Stimulated activated CD4-positive, alpha-beta T cell treated with anti-CD3 and anti-CD28 coated beads, Interleukin-12 subunit alpha, Interleukin-12 subunit beta, amount 100 ng/mL, for 48 hours (primary cell): ENCODE measurements around the gene SGIP1.
A peak's percentile ranks its signal among the peaks of the same experiment; 100 is the strongest.

Experiments
- DNase-seq, 3 donors: peaks; one replicate each; pipeline ENCODE4 v3.0.0-alpha.2; 2020; ENCODE audit warnings: low read depth in 2 of 3, low spot score in 1 of 3

SGIP1 gene, protein sequence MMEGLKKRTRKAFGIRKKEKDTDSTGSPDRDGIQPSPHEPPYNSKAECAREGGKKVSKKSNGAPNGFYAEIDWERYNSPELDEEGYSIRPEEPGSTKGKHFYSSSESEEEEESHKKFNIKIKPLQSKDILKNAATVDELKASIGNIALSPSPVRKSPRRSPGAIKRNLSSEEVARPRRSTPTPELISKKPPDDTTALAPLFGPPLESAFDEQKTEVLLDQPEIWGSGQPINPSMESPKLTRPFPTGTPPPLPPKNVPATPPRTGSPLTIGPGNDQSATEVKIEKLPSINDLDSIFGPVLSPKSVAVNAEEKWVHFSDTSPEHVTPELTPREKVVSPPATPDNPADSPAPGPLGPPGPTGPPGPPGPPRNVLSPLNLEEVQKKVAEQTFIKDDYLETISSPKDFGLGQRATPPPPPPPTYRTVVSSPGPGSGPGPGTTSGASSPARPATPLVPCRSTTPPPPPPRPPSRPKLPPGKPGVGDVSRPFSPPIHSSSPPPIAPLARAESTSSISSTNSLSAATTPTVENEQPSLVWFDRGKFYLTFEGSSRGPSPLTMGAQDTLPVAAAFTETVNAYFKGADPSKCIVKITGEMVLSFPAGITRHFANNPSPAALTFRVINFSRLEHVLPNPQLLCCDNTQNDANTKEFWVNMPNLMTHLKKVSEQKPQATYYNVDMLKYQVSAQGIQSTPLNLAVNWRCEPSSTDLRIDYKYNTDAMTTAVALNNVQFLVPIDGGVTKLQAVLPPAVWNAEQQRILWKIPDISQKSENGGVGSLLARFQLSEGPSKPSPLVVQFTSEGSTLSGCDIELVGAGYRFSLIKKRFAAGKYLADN

DNA sequence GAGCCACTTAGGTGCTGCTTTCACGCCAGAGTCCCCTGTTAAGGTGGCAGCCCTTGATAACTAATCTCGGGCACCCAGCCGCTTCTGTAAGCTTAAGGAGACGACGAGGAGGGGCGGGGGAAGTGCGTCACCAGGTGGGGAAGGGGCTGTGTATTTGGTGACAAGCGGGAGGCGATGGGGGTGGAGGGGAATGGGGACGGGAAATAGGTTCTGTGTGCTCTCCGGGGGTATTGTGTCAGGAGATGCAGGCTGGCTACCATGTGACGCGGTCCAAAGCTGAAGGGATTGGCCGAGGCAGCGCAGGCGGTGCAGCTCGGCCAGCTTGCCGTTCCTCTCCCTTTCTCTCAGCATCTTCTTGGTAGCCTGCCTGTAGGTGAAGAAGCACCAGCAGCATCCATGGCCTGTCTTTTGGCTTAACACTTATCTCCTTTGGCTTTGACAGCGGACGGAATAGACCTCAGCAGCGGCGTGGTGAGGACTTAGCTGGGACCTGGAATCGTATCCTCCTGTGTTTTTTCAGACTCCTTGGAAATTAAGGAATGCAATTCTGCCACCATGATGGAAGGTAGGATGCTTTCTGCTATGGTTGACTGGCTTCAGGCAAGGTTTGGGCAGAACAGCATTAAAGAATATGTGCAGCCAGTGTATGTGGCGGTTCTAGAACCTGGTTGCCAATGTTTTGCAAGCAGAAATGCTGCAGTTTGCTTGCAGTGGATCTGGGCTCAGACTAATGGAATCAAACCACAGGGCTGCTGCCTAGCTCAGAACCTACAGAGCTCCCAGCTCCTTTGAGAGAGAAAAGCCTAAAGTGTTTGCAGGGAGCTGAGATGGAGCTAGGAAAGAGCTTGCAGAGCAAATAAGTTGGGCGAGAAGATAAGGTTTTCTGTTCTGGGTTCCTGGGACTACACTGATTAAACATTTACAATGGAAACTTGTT is at the start of gene SGIP1:
SGIP1 (plus strand) TSS at position 350 of the 937 bp plus-strand sequence; CDS start at position 556, 206 bp downstream.
- DNase-seq, result no peak

- no peak for DNase-seq
Observed at GRCh38 chr1:66489151-66489550, 44.8 kb upstream of the SGIP1 start.

- DNase-seq, result no peak
Observed at GRCh38 chr1:66489972-66490601, 43.9 kb upstream of the SGIP1 start.

DNA sequence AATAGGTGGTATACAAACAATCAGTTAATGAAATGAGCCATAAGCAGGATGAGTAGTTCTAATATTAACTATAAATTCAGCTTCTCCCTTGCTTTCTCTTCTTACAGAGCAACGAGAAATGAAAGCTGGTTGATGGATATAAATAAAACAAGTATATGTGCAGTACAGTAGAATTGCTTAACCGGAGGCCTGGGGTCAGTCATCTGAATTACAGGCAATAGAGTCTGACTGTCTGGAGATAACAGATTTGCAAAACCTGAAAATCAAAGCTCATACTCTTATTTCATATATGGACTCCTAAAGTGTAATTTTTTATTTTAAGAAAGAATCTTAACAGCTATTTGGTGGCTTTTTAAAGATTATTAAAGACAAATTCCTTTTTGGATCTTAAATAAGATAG is 43.1 kb upstream of the SGIP1 start:
- no peak for DNase-seq

DNA sequence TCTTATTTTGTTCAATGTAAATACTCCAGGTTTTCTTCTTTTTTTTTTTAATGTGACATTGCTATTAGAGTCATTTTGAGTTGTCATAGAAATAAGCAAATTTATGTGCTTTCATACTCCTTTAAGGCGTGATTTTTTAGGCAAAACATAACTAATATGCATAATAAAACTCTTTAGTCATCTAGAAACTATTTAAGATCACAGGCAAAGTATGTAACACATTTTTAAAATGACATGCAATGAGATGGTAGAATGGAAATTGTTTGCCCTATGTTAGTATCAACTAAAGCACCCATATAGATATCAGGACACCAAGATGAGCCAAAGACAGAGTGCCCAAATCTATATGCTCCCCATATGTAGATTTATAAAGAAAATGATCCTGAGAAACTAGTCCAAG is 41.5 kb upstream of the SGIP1 start:
- no peak for DNase-seq

GRCh38 chr1:66493731-66494130 is 40.2 kb upstream of the SGIP1 start:
- DNase-seq, result no peak

DNA sequence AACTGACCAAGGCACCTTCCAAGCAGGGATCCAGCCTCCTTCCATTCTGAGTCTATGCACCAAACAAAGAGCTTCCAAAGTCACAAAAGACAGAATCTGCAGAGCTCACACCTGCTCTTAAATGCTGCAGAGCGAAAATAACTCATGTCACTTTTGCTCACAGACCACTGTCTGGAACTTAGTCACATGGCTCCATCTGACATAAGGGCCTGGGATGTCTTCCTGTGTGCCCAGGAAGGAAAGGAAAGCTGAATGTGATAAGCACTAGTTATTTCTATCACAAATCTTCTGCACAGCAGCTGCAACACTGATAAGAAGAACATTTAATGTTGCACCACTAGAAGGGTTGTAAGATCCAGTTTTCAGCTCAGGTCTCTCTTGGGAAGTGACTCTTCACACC is 39.5 kb upstream of the SGIP1 start:
- no peak for DNase-seq

DNA sequence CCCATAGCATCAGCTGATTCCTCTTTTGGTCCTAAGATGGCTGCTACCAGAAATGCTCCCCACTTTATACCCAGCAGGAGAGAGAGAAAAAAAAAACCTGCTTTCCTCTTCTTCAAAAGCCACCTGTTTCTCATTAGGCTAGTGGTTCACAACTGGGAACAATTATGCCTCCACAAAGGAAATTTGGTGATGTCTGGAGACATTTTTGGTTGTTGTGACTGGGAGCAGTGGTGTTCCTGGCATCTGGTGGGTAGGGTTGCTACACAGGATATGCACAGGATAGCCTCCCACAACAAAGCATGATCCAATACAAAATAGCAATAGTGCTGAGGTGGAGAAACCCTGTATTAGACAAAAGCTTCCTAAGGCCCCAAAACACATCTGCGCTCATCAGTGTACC is 38.5 kb upstream of the SGIP1 start:
- no peak for DNase-seq

DNA sequence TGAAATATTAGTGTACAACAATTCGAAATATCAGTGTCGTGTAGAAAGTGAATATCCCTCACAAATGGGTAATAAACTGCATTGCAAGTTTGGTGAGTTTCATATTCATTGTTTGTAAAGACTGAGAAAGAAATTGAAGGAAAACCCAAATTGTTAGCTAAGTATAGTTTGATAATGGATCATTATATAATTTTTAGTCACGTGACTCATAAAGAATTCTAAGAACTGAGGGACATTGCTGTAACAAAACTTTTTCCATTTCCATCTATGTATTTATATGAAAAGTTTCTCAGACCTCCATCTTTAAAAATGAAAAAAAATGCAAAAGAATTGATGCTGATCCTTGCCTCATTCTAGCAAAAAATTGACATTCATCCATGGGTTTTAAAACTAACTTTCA is 36.0 kb upstream of the SGIP1 start:
- no peak for DNase-seq

- no peak for DNase-seq
Observed at GRCh38 chr1:66500301-66500700, 33.7 kb upstream of the SGIP1 start.

DNA sequence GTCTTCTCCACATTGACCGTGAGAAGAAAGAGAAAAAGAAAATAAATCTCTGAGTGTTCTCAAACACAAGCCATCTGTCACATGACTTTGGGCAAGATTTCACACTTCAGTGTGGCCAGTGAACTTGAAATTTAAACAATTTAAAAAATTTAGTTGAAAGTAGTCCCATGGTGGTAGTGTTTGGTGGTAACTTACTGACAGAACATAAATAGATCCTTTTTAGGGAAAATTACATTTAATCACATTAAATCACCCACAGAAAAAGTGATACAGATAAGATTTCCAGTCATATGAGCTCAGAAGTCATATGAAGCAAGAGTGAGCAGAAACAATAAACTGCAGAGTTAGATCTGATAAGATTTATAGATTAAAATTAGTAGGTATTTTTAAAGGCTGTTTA is 31.9 kb upstream of the SGIP1 start:
- DNase-seq, result no peak

DNA sequence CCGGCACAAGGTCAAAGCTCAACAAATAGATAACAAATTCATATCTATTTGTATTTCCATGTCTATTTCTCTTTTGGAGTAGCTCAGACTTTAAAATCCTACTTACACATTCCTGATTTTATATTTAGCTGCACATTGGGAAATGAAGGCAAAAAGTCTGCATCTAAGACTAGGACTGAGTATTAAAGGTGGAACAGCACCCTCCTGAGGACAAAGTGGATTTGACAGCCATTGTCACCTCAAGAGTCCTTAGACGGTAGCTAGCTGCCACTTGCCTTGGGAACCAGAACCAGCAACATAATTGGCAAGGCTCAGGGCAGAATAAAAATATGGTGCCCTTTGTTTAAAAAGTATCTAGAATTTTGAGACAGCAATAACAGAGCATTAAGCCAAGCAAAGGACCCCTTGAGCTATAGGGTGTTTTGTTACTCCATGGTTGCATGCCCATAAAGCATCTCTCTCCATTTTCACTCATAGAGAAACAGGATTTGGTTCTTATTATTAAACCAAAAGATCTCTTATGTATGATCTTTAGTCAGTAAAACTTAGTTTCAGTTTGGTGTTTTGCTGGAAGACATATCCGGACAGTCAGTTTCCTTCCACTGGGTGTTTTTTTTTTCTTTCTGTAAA is 30.0 kb upstream of the SGIP1 start:
- DNase-seq, result peak in 2 of 3 donors; percentile 10 to 49

DNA sequence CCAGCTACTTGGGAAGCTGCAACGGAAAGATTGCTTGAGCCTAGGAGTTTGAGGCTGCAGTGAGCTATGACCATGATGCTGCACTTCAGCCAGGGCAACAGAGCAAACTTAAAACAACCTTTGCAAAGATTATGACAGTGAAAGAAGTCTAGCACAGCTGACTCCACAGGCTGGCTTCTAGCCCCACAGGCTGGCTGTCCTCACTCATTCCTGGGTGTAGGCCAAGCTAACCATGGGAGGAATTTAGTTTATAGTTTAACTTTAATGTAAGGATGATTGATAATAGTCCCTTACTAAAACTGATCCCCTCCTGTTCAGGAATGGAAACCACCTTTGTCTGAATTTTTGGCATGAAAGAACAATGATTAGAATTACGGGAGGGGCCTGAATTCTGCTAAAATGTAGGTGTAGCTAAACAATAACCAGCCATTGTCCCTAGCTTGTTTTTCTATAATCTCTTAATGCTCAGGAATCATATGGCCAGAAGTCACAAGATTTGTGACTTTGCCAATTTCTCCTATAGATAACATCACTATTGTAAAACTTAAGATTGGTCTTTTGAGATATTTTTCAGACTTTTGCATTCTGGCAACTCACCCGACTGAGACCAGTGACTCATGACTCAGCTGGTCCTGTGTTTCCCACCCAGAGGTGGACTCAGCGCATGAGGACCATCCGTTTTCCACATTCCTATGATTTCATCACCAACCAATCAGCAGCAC is 28.1 kb upstream of the SGIP1 start:
- DNase-seq, result no peak

- DNase-seq, result no peak
Observed at GRCh38 chr1:66506393-66506687, 27.6 kb upstream of the SGIP1 start.

- DNase-seq, result no peak
Observed at GRCh38 chr1:66506991-66507390, 27.0 kb upstream of the SGIP1 start.

- no peak for DNase-seq
Observed at GRCh38 chr1:66510407-66510806, 23.5 kb upstream of the SGIP1 start.

GRCh38 chr1:66511118-66511517 is 22.8 kb upstream of the SGIP1 start:
- DNase-seq, result no peak

DNA sequence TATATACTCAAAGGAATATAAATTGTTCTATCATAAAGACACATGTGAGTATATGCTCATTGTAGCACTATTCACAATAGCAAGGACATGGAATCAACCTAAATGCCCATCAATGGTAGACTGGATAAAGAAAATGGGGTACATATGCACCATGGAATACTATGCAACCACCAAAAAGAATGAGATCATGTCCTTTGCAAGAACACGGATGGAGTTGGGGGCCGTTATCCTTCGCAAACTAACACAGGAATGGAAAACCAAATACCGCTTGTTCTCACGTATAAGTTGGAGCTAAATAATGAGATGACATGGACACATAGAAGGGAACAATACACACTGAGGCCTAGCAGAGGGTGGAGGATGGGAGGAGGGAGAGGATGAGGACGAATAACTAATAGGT is 16.0 kb upstream of the SGIP1 start:
- no peak for DNase-seq

DNA sequence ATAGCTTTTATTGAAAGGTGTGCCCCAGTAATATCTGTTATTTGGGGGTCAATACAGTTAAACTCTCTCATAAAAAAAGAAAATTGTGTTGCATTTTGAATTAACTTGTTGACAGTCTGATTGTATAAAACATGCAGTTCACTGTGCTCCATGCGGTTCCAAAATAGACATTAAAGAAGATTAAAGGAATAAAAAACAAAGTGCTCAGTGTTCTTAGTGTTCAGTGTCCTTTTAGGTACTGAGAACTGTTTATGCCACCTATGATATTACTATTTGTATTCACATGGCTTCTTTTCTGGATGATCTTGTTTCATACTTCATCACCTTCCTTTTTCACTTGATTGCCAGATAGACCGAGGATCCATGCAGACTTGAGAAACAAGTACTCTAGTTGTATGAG is 15.3 kb upstream of the SGIP1 start:
- no peak for DNase-seq

GRCh38 chr1:66519992-66520391 is 14.0 kb upstream of the SGIP1 start:
- no peak for DNase-seq
